B cell (primary cell): ENCODE results near the gene ADAMTSL1.

Source experiments
- CTCF ChIP-seq: fragments of 200-600 bp; IDR thresholded peaks from one replicate; pipeline ENCODE4 v1.8.0; 2022; ENCODE audit warnings: antibody characterized with exemption, mild to moderate bottlenecking
- EZH2 ChIP-seq: IDR thresholded peaks from 2 replicates; pipeline ENCODE4 v1.6.1; 2012; ENCODE audit warnings: borderline replicate concordance, low read depth, mild to moderate bottlenecking, moderate library complexity, low read length; ENCODE audit not compliant: insufficient read depth, poor library complexity, severe bottlenecking

GRCh38 chr9:18743971-18744370, 270.0 kb downstream of the ADAMTSL1 start:
- TF ChIP-seq CTCF (no peak), EZH2 (no peak)
